Thyroid gland (tissue), 4 donors: Measurements from ENCODE around the gene SH3BGRL2.

Experiments
- CTCF ChIP-seq, 6 experiments: fragments of 200-600 bp in 3 of 6; fragments of 450-650 bp in 3 of 6; sonication (generic) in 3 of 6; IDR thresholded peaks; one replicate each; pipeline ENCODE4 v1.5.1; 2016 to 2019; ENCODE audit warnings: antibody characterized with exemption in 6 of 6, mild to moderate bottlenecking in 2 of 6, inconsistent platforms in 1 of 6, moderate library complexity in 1 of 6
- POLR2A ChIP-seq, 2 donors: fragments of 450-650 bp; IDR thresholded peaks; one replicate each; pipeline ENCODE4 v1.6.1; 2017; ENCODE audit warnings: antibody characterized with exemption in 2 of 2, mild to moderate bottlenecking in 2 of 2, moderate library complexity in 1 of 2

GRCh38 chr6:79632580-79632979, 1.5 kb downstream of the SH3BGRL2 start:
- TF ChIP-seq CTCF (IDR thresholded peaks at IDR 0.05), result no peak
- TF ChIP-seq POLR2A (IDR thresholded peaks at IDR 0.05), result peak in 1 of 2 donors; percentile 34
